H9 (cell line): ENCODE measurements around the gene HTR3A. TPM values are rescaled to one million over a fixed set of nuclear protein-coding genes. Genes with fewer than 3 reads are reported as not detected.

ENCODE experiments used
- DNase-seq: peaks from one replicate; pipeline ENCODE4 v3.0.0-alpha.2; 2017
- H2AFZ ChIP-seq: one replicate; pipeline ENCODE4 v1.6.1; 2013; ENCODE audit warnings: mild to moderate bottlenecking, low read length, control low read depth, moderate library complexity
- H2AK5ac ChIP-seq: 2 replicates; pipeline ENCODE4 v1.6.1; 2013; ENCODE audit warnings: low read length, control low read depth, mixed read lengths; ENCODE audit not compliant: insufficient read length
- H2BK120ac ChIP-seq: one replicate; pipeline ENCODE4 v1.6.1; 2013; ENCODE audit warnings: low read depth, mild to moderate bottlenecking, low read length, control low read depth, inconsistent platforms; ENCODE audit not compliant: poor library complexity, severe bottlenecking
- H2BK12ac ChIP-seq: 2 replicates; pipeline ENCODE4 v1.6.1; 2013; ENCODE audit warnings: low read length, control low read depth, mixed read lengths, low read depth; ENCODE audit not compliant: insufficient read length
- H2BK15ac ChIP-seq: 2 replicates; pipeline ENCODE4 v1.6.1; 2013; ENCODE audit warnings: low read depth, low read length, control low read depth
- H2BK20ac ChIP-seq: one replicate; pipeline ENCODE4 v1.6.1; 2013; ENCODE audit warnings: low read depth, mild to moderate bottlenecking, low read length, control low read depth, inconsistent platforms; ENCODE audit not compliant: poor library complexity, severe bottlenecking
- H2BK5ac ChIP-seq: 2 replicates; pipeline ENCODE4 v1.6.1; 2013; ENCODE audit warnings: low read length, control low read depth, mixed read lengths; ENCODE audit not compliant: insufficient read length
- H3K14ac ChIP-seq: 2 replicates; pipeline ENCODE4 v1.6.1; 2013; ENCODE audit warnings: low read length, control low read depth; ENCODE audit not compliant: insufficient read depth
- H3K18ac ChIP-seq: 2 replicates; pipeline ENCODE4 v1.6.1; 2013; ENCODE audit warnings: low read depth, mild to moderate bottlenecking, mixed read lengths, low read length, control low read depth; ENCODE audit not compliant: insufficient read length
- H3K23ac ChIP-seq: 2 replicates; pipeline ENCODE4 v1.6.1; 2013; ENCODE audit warnings: low read length, control low read depth, mixed read lengths, low read depth; ENCODE audit not compliant: insufficient read length
- H3K23me2 ChIP-seq: 2 replicates; pipeline ENCODE4 v1.6.1; 2013; ENCODE audit warnings: low read depth, mild to moderate bottlenecking, mixed read lengths, low read length, control low read depth; ENCODE audit not compliant: insufficient read length, poor library complexity, severe bottlenecking
- H3K27ac ChIP-seq: 2 replicates; pipeline ENCODE4 v1.5.1; 2013; ENCODE audit warnings: low read length, control low read depth, mixed read lengths, low read depth; ENCODE audit not compliant: insufficient read length
- H3K27me3 ChIP-seq: 2 replicates; pipeline ENCODE4 v1.6.1; 2013; ENCODE audit warnings: low read length, control low read depth, inconsistent platforms; ENCODE audit not compliant: insufficient read depth
- H3K4ac ChIP-seq: 2 replicates; pipeline ENCODE4 v1.6.1; 2013; ENCODE audit warnings: low read depth, mild to moderate bottlenecking, control low read depth, inconsistent platforms, low read length, moderate library complexity
- H3K4me1 ChIP-seq: 2 replicates; pipeline ENCODE4 v1.6.1; 2013; ENCODE audit warnings: low read length, control low read depth, inconsistent platforms; ENCODE audit not compliant: insufficient read depth
- H3K4me2 ChIP-seq: 2 replicates; pipeline ENCODE4 v1.6.1; 2013; ENCODE audit warnings: low read length, control low read depth, mixed read lengths; ENCODE audit not compliant: insufficient read length, insufficient read depth
- H3K56ac ChIP-seq: 2 replicates; pipeline ENCODE4 v1.6.1; 2013; ENCODE audit warnings: low read depth, mild to moderate bottlenecking, mixed read lengths, low read length, control low read depth; ENCODE audit not compliant: insufficient read length
- H3K79me1 ChIP-seq: 2 replicates; pipeline ENCODE4 v1.6.1; 2013; ENCODE audit warnings: low read depth, mild to moderate bottlenecking, moderate library complexity, low read length, control low read depth, inconsistent platforms; ENCODE audit not compliant: insufficient read depth, poor library complexity, severe bottlenecking
- H3K79me2 ChIP-seq: 2 replicates; pipeline ENCODE4 v1.6.1; 2013; ENCODE audit warnings: low read length, control low read depth, inconsistent platforms; ENCODE audit not compliant: insufficient read depth
- H3K9ac ChIP-seq: 2 replicates; pipeline ENCODE4 v1.6.1; 2013; ENCODE audit warnings: low read length, control low read depth, mixed read lengths; ENCODE audit not compliant: insufficient read length; ENCODE audit errors: extremely low read depth
- H3K9me3 ChIP-seq: one replicate; pipeline ENCODE4 v1.6.1; 2013; ENCODE audit warnings: low read depth, low read length, inconsistent platforms; ENCODE audit not compliant: control insufficient read depth
- H3T11ph ChIP-seq: one replicate; pipeline ENCODE4 v1.6.1; 2013; ENCODE audit warnings: mild to moderate bottlenecking, low read length, control low read depth, inconsistent platforms
- H4K20me1 ChIP-seq: one replicate; pipeline ENCODE4 v1.6.1; 2013; ENCODE audit not compliant: control insufficient read depth, insufficient read length, insufficient read depth
- H4K5ac ChIP-seq: 2 replicates; pipeline ENCODE4 v1.6.1; 2013; ENCODE audit warnings: low read depth, mild to moderate bottlenecking, mixed read lengths, low read length, control low read depth; ENCODE audit not compliant: insufficient read length
- H4K8ac ChIP-seq: replicated peaks from 2 replicates; pipeline ENCODE4 v1.6.1; 2013; ENCODE audit warnings: low read length, control low read depth, mixed read lengths, low read depth; ENCODE audit not compliant: insufficient read length
- H4K91ac ChIP-seq: 2 replicates; pipeline ENCODE4 v1.6.1; 2013; ENCODE audit warnings: low read depth, mild to moderate bottlenecking, moderate library complexity, mixed read lengths, low read length, control low read depth; ENCODE audit not compliant: insufficient read length
- H3K27ac Mint-ChIP-seq, 3 experiments: 2 replicates in 2 of 3; 3 replicates in 1 of 3; pipeline ENCODE4 v1.8.0; 2020 to 2021; ENCODE audit warnings: mixed read lengths in 3 of 3, mild to moderate bottlenecking in 1 of 3, moderate library complexity in 1 of 3
- H3K27me3 Mint-ChIP-seq: 2 replicates; pipeline ENCODE4 v1.8.0; 2021; ENCODE audit warnings: low read depth, mild to moderate bottlenecking, moderate library complexity, mixed read lengths
- H3K36me3 Mint-ChIP-seq, 3 experiments: 2 replicates in 2 of 3; 3 replicates in 1 of 3; pipeline ENCODE4 v1.8.0; 2020 to 2021; ENCODE audit warnings: low read depth in 3 of 3, mixed read lengths in 3 of 3; ENCODE audit not compliant: insufficient read depth in 1 of 3
- H3K4me1 Mint-ChIP-seq, 2 experiments: 2 replicates each; pipeline ENCODE4 v1.8.0; 2020; ENCODE audit warnings: mixed read lengths in 2 of 2
- H3K4me3 Mint-ChIP-seq, 2 experiments: 2 replicates in 1 of 2; 3 replicates in 1 of 2; pipeline ENCODE4 v1.8.0; 2020 to 2021; ENCODE audit warnings: mild to moderate bottlenecking in 2 of 2, mixed read lengths in 2 of 2, moderate library complexity in 1 of 2
- H3K9me3 Mint-ChIP-seq, 2 experiments: 2 replicates in 1 of 2; 3 replicates in 1 of 2; pipeline ENCODE4 v1.8.0; 2020; ENCODE audit warnings: mild to moderate bottlenecking in 2 of 2, mixed read lengths in 2 of 2, moderate library complexity in 1 of 2
- CTCF ChIP-seq: fragments of 200-600 bp; sonication (generic); conservative IDR thresholded peaks from 3 replicates; pipeline ENCODE4 v1.8.0; 2021; ENCODE audit warnings: antibody characterized with exemption, mild to moderate bottlenecking
- WGBS: extraction: QIAGEN DNeasy Blood & Tissue Kit; methylation state at CpG from one replicate; pipeline ENCODE4 v1.1.7; 2013; ENCODE audit warnings: missing lambda C conversion rate, low lambda C conversion rate, mixed read lengths; ENCODE audit not compliant: insufficient read length; ENCODE audit errors: extremely low coverage; 5-methylcytosine and 5-hydroxymethylcytosine counted together
- total RNA-seq: library from RNA; stranded (reverse); gene quantifications from 2 replicates; pipeline ENCODE4 v1.2.1, GENCODE V29; 2021

Gene HTR3A
- total RNA-seq, 1 experiment from 2014 or later = 4.1 TPM

GRCh38 chr11:113937918-113938317 is 37.0 kb upstream of the HTR3A start:
- Mint-ChIP-seq H3K27me3 (peaks cover 3% of the 10 kb centered on the region; the same call in 1 of the 2 replicates), H3K9me3 (no peaks in the 10 kb centered on the region; a peak in 1 of 5 replicates), H3K27ac (no peak overlapping the region), H3K36me3 (no peaks in the 10 kb centered on the region), H3K4me3 (no peak overlapping the region), H3K4me1 (peaks cover 22 to 27% of the 10 kb centered on the region in 2 experiments)
- H3K56ac ChIP-seq = no peak overlapping the region
- TF ChIP-seq CTCF = no peak
- no peak overlapping the region for H4K8ac ChIP-seq
- H3K9me3 ChIP-seq = no peaks in the 10 kb centered on the region
- no peak for DNase-seq
- H3K23me2 ChIP-seq = no peaks in the 10 kb centered on the region
- no peak overlapping the region for H2BK5ac ChIP-seq
- H3K9ac ChIP-seq = no peak overlapping the region
- no peak overlapping the region for H2BK120ac ChIP-seq
- no peak overlapping the region for H2AFZ ChIP-seq
- no peak overlapping the region for H3K18ac ChIP-seq
- H3K14ac ChIP-seq = no peak overlapping the region
- peaks cover 3% of the 10 kb centered on the region for H3K4me1 ChIP-seq
- H2BK12ac ChIP-seq = no peak overlapping the region
- H2BK20ac ChIP-seq = no peak overlapping the region
- H3K27me3 ChIP-seq = no peaks in the 10 kb centered on the region
- H3K79me1 ChIP-seq = no peaks in the 10 kb centered on the region
- no peak overlapping the region for H4K5ac ChIP-seq
- H4K20me1 ChIP-seq = no peaks in the 10 kb centered on the region
- H3K4me2 ChIP-seq = no peak overlapping the region
- no peaks in the 10 kb centered on the region for H3K79me2 ChIP-seq
- no peak overlapping the region for H4K91ac ChIP-seq
- H3K27ac ChIP-seq = no peak overlapping the region
- no peak overlapping the region for H3T11ph ChIP-seq
- H3K4ac ChIP-seq = no peak overlapping the region
- WGBS = 100% methylated on average over 1 of the region's 3 CpGs
- H3K23ac ChIP-seq = no peak overlapping the region
- H2AK5ac ChIP-seq = no peak overlapping the region
- H2BK15ac ChIP-seq = no peak overlapping the region
